Endothelial cell of umbilical vein (primary cell): Measurements from ENCODE around the gene CCDC142. TPM values are rescaled to one million over a fixed set of nuclear protein-coding genes. Genes with fewer than 3 reads are reported as not detected.

Experiments used
- BruUV-seq: library from RNA; stranded (reverse); fragments of 400-500 nt; replicated peaks from 2 replicates; lab custom pipeline; 2021; lab: Mats Ljungman, UMichigan
- CTCF ChIA-PET: fragments of 300-600, 350-600 bp; sonication (Branson Sonifier 250); formaldehyde crosslinking; loops from one replicate; lab custom pipeline; 2021; ENCODE audit warnings: antibody characterized with exemption, inconsistent platforms; lab: Charles Lee
- POLR2A ChIA-PET: fragments of 300-600, 350-600 bp; sonication (Branson Sonifier 250); formaldehyde crosslinking; loops from one replicate; lab custom pipeline; 2021; ENCODE audit warnings: antibody characterized with exemption, inconsistent platforms; lab: Charles Lee
- DNase-seq: peaks from one replicate; pipeline ENCODE4 v3.0.0-alpha.2; 2011; ENCODE audit warnings: low read depth, low spot score
- FAIRE-seq: peaks from 2 replicates; lab custom pipeline; 2011; peaks lifted over from hg19 to GRCh38; lab: Jason Lieb, UNC
- H2AFZ ChIP-seq: 2 replicates; pipeline ENCODE4 v1.6.0; 2012; ENCODE audit warnings: low read depth, low read length, control low read depth, inconsistent platforms
- H3K27ac ChIP-seq: 2 replicates; pipeline ENCODE4 v1.5.1; 2011; ENCODE audit warnings: low read depth, mild to moderate bottlenecking, control low read depth, low read length, moderate library complexity; ENCODE audit not compliant: insufficient read depth
- H3K27me3 ChIP-seq, 2 experiments: 2 replicates each; pipeline versions ENCODE4 v1.6.0 to v1.6.1; 2011; ENCODE audit warnings: low read length in 2 of 2, mixed read lengths in 1 of 2; ENCODE audit not compliant: control insufficient read depth in 2 of 2, insufficient read depth in 2 of 2
- H3K36me3 ChIP-seq, 2 experiments: 2 replicates in 1 of 2; 3 replicates in 1 of 2; pipeline ENCODE4 v1.5.1; 2011; ENCODE audit warnings: low read length in 2 of 2, mild to moderate bottlenecking in 1 of 2, moderate library complexity in 1 of 2; ENCODE audit not compliant: control insufficient read depth in 2 of 2, insufficient read depth in 2 of 2; ENCODE audit errors: extremely low read depth in 1 of 2
- H3K4me1 ChIP-seq: 3 replicates; pipeline ENCODE4 v1.5.1; 2011; ENCODE audit warnings: mild to moderate bottlenecking, low read length; ENCODE audit not compliant: control insufficient read depth, insufficient read depth; ENCODE audit errors: extremely low read depth
- H3K4me2 ChIP-seq: 2 replicates; pipeline ENCODE4 v1.6.1; 2011; ENCODE audit warnings: low read length, control low read depth, mixed read lengths; ENCODE audit not compliant: insufficient read depth
- H3K4me3 ChIP-seq, 3 experiments: fragments of 200-600 bp in 1 of 3; sonication (generic), shearing (Covaris generic) in 1 of 3; replicated peaks in 1 of 3; 2 replicates each; pipeline ENCODE4 v1.5.1; 2011 to 2016; ENCODE audit warnings: control low read depth in 3 of 3, low read length in 3 of 3, mild to moderate bottlenecking in 2 of 3, inconsistent platforms in 1 of 3, low read depth in 1 of 3, moderate library complexity in 1 of 3; ENCODE audit not compliant: insufficient read depth in 1 of 3
- H3K79me2 ChIP-seq: 2 replicates; pipeline ENCODE4 v1.6.0; 2012; ENCODE audit warnings: low read length, inconsistent platforms; ENCODE audit not compliant: control insufficient read depth, insufficient read depth
- H3K9ac ChIP-seq: replicated peaks from 2 replicates; pipeline ENCODE3; 2011; ENCODE audit warnings: low read length, control low read depth; ENCODE audit not compliant: insufficient read depth; ENCODE audit errors: extremely low read depth
- H3K9me1 ChIP-seq: replicated peaks from 3 replicates; pipeline ENCODE4 v1.6.0; 2011; ENCODE audit warnings: mild to moderate bottlenecking, low read length; ENCODE audit not compliant: control insufficient read depth, insufficient read depth; ENCODE audit errors: extremely low read depth
- H3K9me3 ChIP-seq: replicated peaks from 2 replicates; pipeline ENCODE4 v1.5.1; 2012; ENCODE audit warnings: low read length, inconsistent platforms; ENCODE audit not compliant: control insufficient read depth, insufficient read depth
- H4K20me1 ChIP-seq: replicated peaks from 2 replicates; pipeline ENCODE3; 2011; ENCODE audit warnings: mild to moderate bottlenecking, low read length; ENCODE audit not compliant: control insufficient read depth, insufficient read depth; ENCODE audit errors: extremely low read depth
- EZH2 ChIP-seq: IDR thresholded peaks from 2 replicates; pipeline ENCODE4 v1.6.1; 2012; ENCODE audit warnings: borderline replicate concordance, low read depth, mild to moderate bottlenecking, moderate library complexity, low read length, inconsistent platforms; ENCODE audit not compliant: severe bottlenecking
- FOS ChIP-seq: IDR thresholded peaks from 2 replicates; pipeline ENCODE4 v1.6.1; 2011; ENCODE audit warnings: mild to moderate bottlenecking, low read length, moderate library complexity, borderline replicate concordance; ENCODE audit not compliant: insufficient read depth
- GATA2 ChIP-seq: IDR thresholded peaks from 2 replicates; pipeline ENCODE4 v1.7.0; 2011; ENCODE audit warnings: low read depth, mild to moderate bottlenecking, moderate library complexity, mixed read lengths, low read length; ENCODE audit not compliant: insufficient read length, insufficient read depth
- JUN ChIP-seq: IDR thresholded peaks from 2 replicates; pipeline ENCODE4 v1.6.1; 2011; ENCODE audit warnings: borderline replicate concordance, low read depth; ENCODE audit not compliant: insufficient read length, insufficient read depth
- MYC ChIP-seq: IDR thresholded peaks from one replicate; pipeline ENCODE4 v1.6.1; 2011; ENCODE audit warnings: mild to moderate bottlenecking, low read depth, low read length
- POLR2A ChIP-seq: IDR thresholded peaks from 2 replicates; pipeline ENCODE4 v1.6.1; 2012; ENCODE audit warnings: low read depth, mild to moderate bottlenecking, control low read depth, low read length
- POLR2AphosphoS5 ChIP-seq: IDR thresholded peaks from 2 replicates; pipeline ENCODE4 v1.6.1; 2012; ENCODE audit warnings: low read depth, mild to moderate bottlenecking, control low read depth, low read length, moderate library complexity; ENCODE audit not compliant: insufficient read depth
- dilution Hi-C: fragments of 300-500 bp; cut with MboI; formaldehyde crosslinking; loops from one replicate; pipeline ENCODE4 v1.15.0; 2019; ENCODE audit warnings: low sequenced_read_pairs; ENCODE audit not compliant: extremely low pct_ligation_motif_present
- intact Hi-C: fragments of 100-400 bp; cut with micrococcal nuclease; formaldehyde crosslinking; loops from one replicate; pipeline ENCODE4 v1.10.0; 2022
- polyA plus RNA-seq, 4 experiments: library from polyadenylated mRNA; depleted of rRNA in 3 of 4; stranded (reverse) in 3 of 4; unstranded in 1 of 4; fragments of >200 nt; gene quantifications; 2 replicates each; pipeline versions ENCODE4 v1.2.1 to v1.2.3, GENCODE V29; 2011 to 2012; ENCODE audit warnings: missing spikeins in 1 of 4
- total RNA-seq: library from RNA; stranded (reverse); gene quantifications from 2 replicates; pipeline ENCODE4 v1.2.3, GENCODE V29; 2021
- TF ChIP-seq, protein P1 (sequence below): IDR thresholded peaks from 2 replicates; pipeline ENCODE4 v1.6.1; 2011; ENCODE audit not compliant: insufficient read depth, insufficient read length
- TF ChIP-seq, protein P2 (sequence below), 2 donors: IDR thresholded peaks; 1 replicate in 1 of 2; 2 replicates in 1 of 2; pipeline ENCODE4 v1.5.1; 2011; ENCODE audit warnings: low read length in 2 of 2, mild to moderate bottlenecking in 2 of 2, moderate library complexity in 2 of 2, control low read depth in 1 of 2, inconsistent platforms in 1 of 2, low read depth in 1 of 2; ENCODE audit not compliant: insufficient read depth in 1 of 2; ENCODE audit errors: extremely low read depth in 1 of 2

Gene CCDC142
- total and polyA plus RNA-seq, 2 donors (not counting 3 experiments of a cell fraction or from before 2014, with no cell fraction given): 12.8 to 23.8 TPM

DNA sequence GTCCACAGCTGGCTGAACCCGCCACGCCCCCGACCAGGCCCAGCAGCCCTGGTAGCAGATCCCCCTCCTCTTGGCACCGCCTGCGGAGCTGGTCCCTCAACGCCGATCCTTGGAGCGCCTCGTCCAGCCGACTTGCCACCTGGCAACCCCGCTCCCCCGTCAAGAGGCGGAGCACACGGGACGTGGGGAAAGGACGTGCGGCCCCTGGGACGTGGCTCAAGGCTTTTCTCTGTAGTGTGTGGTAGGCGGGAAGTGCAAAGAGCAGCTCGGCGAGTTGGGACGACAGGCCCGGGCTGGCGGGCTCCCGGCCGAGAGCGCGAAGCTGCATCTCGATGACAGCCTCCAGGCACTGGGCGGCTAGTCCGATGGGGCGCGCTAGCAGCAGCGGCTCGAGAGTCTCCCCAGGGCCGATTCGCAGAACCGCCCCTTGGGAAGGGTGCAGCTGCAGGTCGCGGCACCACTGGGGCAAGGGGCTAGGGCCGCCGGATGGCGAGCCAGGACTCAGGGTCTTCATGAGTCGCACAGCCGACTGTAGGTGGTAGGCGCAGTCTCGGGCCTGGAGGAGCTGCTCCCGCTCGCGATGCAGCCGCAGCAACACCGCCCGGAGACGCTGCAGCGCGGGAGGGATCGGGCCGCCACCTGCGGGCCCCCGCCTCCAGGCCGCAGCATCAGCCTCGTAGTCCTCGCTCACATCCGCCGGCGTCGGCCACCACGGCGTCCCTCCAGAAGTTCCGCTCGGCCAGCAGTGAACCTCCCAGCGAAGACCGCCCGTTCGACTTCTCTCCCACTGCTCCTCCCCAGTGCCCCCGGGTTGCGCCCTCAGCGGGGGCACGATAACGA is 617 bp downstream of the CCDC142 start:
- Histone ChIP-seq H3K36me3 (peaks cover 0 to 3% of the 10 kb centered on the region in 2 experiments), H3K9ac (peak overlapping the region; percentile 68), H3K4me2 (peak overlapping the region; percentile 68), H4K20me1 (no peaks in the 10 kb centered on the region), H3K79me2 (peaks cover 16% of the 10 kb centered on the region), H2AFZ (peak overlapping the region; percentile 81), H3K9me1 (no peaks in the 10 kb centered on the region), H3K4me3 (peak overlapping the region; percentile 6 to 79 (median 66)), H3K27ac (peak overlapping the region; percentile 36), H3K27me3 (no peaks in the 10 kb centered on the region), H3K9me3 (no peaks in the 10 kb centered on the region), H3K4me1 (peaks cover 13% of the 10 kb centered on the region)
- no TSS peak for BruUV-seq
- dilution Hi-C loops: no loop called here
- peak; percentile 50 for FAIRE-seq
- intact Hi-C loops: loop anchor here (1.0 kb wide), 3 partner anchors 10 to 67 kb away; partner anchors contain the start of genes MRPL53 and WBP1
- no peak for DNase-seq
- ChIA-PET CTCF (interaction anchor here (0.8 to 5.6 kb wide), 21 partner anchors 10 to 232 kb away, joined by 3 to 82 read pairs (median 5); partner anchors contain the start of genes AUP1, DQX1, HTRA2 and INO80B), POLR2A (interaction anchor here (0.6 kb wide), 1 partner anchor 706 kb away, joined by 19 read pairs; no protein-coding TSS in a partner anchor)
- TF ChIP-seq, protein P1, sequence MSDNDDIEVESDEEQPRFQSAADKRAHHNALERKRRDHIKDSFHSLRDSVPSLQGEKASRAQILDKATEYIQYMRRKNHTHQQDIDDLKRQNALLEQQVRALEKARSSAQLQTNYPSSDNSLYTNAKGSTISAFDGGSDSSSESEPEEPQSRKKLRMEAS: no peak
- no peak for TF ChIP-seq FOS
- TF ChIP-seq, protein P2, sequence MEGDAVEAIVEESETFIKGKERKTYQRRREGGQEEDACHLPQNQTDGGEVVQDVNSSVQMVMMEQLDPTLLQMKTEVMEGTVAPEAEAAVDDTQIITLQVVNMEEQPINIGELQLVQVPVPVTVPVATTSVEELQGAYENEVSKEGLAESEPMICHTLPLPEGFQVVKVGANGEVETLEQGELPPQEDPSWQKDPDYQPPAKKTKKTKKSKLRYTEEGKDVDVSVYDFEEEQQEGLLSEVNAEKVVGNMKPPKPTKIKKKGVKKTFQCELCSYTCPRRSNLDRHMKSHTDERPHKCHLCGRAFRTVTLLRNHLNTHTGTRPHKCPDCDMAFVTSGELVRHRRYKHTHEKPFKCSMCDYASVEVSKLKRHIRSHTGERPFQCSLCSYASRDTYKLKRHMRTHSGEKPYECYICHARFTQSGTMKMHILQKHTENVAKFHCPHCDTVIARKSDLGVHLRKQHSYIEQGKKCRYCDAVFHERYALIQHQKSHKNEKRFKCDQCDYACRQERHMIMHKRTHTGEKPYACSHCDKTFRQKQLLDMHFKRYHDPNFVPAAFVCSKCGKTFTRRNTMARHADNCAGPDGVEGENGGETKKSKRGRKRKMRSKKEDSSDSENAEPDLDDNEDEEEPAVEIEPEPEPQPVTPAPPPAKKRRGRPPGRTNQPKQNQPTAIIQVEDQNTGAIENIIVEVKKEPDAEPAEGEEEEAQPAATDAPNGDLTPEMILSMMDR (IDR thresholded peaks at IDR 0.05; ENCODE audit: extremely low read depth in 1 of 2, insufficient read depth in 1 of 2, low read depth in 1 of 2, low read length in 2 of 2): no peak
- no peak for TF ChIP-seq POLR2AphosphoS5
- TF ChIP-seq GATA2: no peak
- no peak for TF ChIP-seq MYC
- TF ChIP-seq EZH2: no peak
- no peak for TF ChIP-seq POLR2A
- TF ChIP-seq JUN: no peak
